ENCODE measurements around the gene SEPHS1.
A peak's percentile ranks its signal among the peaks of the same experiment; 100 is the strongest.

The SEPHS1 gene

DNA sequence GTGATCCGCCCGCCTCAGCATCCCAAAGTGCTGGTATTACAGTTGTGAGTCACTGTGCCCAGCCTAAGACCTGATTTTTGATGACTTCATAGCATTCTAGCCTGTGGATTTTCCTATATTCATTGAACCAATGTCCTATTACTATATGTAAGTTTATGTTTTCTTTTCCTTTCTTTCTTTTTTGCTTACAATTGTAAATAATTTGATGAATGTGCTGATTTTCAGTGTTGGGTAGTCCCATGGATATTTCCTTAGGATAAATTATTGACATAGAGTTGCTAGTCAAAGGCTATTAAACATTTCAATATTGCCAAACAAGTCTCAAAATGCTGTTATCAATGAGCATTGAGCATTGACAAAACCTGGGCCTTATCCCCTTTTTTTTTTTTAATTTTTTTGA is 38.3 kb downstream of the SEPHS1 start:
- no peak overlapping the region for H3K9ac ChIP-seq (ENCODE audit: low read length)
- no peak overlapping the region for H4K5ac ChIP-seq (ENCODE audit: low read length)
- no peak overlapping the region for H4K8ac ChIP-seq (ENCODE audit: low read depth, low read length)
- no peak overlapping the region for H3K4me2 ChIP-seq (ENCODE audit: low read length)
- no peak overlapping the region for H2BK120ac ChIP-seq (ENCODE audit: low read depth, low read length)
- H3K79me1 ChIP-seq (ENCODE audit: low read length): no peaks in the 10 kb centered on the region
- H3K23ac ChIP-seq (ENCODE audit: low read length): no peak overlapping the region
- no peak for DNase-seq
- no peak overlapping the region for H3K56ac ChIP-seq (ENCODE audit: low read length)
- no peaks in the 10 kb centered on the region for H3K4me1 ChIP-seq (ENCODE audit: control insufficient read depth, low read depth, low read length)
- H3K4me3 ChIP-seq (ENCODE audit: low read length): no peak overlapping the region
- H3K18ac ChIP-seq (ENCODE audit: low read length): no peak overlapping the region
- no peaks in the 10 kb centered on the region for H3K27me3 ChIP-seq (ENCODE audit: insufficient read depth, low read length, poor library complexity)
- H2BK15ac ChIP-seq (replicated peaks; ENCODE audit: low read depth): no peak overlapping the region
- no CpG with 5 or more reads among the region's 2 CpGs for WGBS (ENCODE audit: extremely low coverage, insufficient coverage, low lambda C conversion rate)
- no peak overlapping the region for H3K4ac ChIP-seq (ENCODE audit: low read depth, low read length)
- H3K27ac ChIP-seq (ENCODE audit: low read depth, low read length): no peak overlapping the region
- H3K36me3 ChIP-seq (ENCODE audit: control insufficient read depth, insufficient read depth, low read length): no peaks in the 10 kb centered on the region
- no peaks in the 10 kb centered on the region for H3K79me2 ChIP-seq (ENCODE audit: control insufficient read depth, insufficient read depth, low read length)
- no peak overlapping the region for H2AK5ac ChIP-seq (ENCODE audit: low read length)
- H2BK5ac ChIP-seq (ENCODE audit: low read length): no peak overlapping the region

GRCh38 chr10:13308096-13308495 is 40.0 kb downstream of the SEPHS1 start:
- Histone ChIP-seq H3K9ac (ENCODE audit: low read length) (no peak overlapping the region), H2AK5ac (ENCODE audit: low read length) (no peak overlapping the region), H3K18ac (ENCODE audit: low read length) (no peak overlapping the region), H3K79me1 (ENCODE audit: low read length) (no peaks in the 10 kb centered on the region), H2BK5ac (ENCODE audit: low read length) (no peak overlapping the region), H3K4me2 (ENCODE audit: low read length) (no peak overlapping the region), H3K27me3 (ENCODE audit: insufficient read depth, low read length, poor library complexity) (no peaks in the 10 kb centered on the region), H3K4ac (ENCODE audit: low read depth, low read length) (no peak overlapping the region), H3K56ac (ENCODE audit: low read length) (no peak overlapping the region), H4K8ac (ENCODE audit: low read depth, low read length) (no peak overlapping the region), H3K4me3 (ENCODE audit: low read length) (no peak overlapping the region), H3K23ac (ENCODE audit: low read length) (no peak overlapping the region), H3K27ac (ENCODE audit: low read depth, low read length) (no peak overlapping the region), H3K79me2 (ENCODE audit: control insufficient read depth, insufficient read depth, low read length) (no peaks in the 10 kb centered on the region), H4K5ac (ENCODE audit: low read length) (no peak overlapping the region), H3K4me1 (ENCODE audit: control insufficient read depth, low read depth, low read length) (no peaks in the 10 kb centered on the region), H2BK120ac (ENCODE audit: low read depth, low read length) (no peak overlapping the region), H2BK15ac (replicated peaks; ENCODE audit: low read depth) (no peak overlapping the region), H3K36me3 (ENCODE audit: control insufficient read depth, insufficient read depth, low read length) (no peaks in the 10 kb centered on the region)
- WGBS (ENCODE audit: extremely low coverage, insufficient coverage, low lambda C conversion rate): no CpG with 5 or more reads among the region's 6 CpGs
- no peak for DNase-seq

DNA sequence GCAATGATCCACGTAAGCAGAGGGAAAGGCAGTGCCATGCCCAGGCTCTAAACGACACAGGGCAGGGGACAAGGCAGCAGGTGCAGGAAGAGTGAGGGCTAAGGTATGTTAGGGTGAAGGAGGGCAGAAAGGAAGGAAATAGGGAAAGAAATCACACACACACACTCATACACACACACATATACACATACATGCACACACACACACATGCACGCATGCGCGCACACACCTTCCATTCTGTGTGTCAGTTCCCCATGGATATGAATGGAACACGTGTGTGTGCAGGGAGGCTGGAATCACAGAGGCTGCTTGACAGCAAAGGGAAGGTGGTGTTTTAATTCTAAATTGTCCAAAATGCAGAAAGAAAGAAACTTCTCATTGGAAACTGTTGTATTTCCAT is 42.0 kb downstream of the SEPHS1 start:
- Histone ChIP-seq H3K9ac (ENCODE audit: low read length) (no peak overlapping the region), H3K79me2 (ENCODE audit: control insufficient read depth, insufficient read depth, low read length) (no peaks in the 10 kb centered on the region), H3K27ac (ENCODE audit: low read depth, low read length) (no peak overlapping the region), H2BK5ac (ENCODE audit: low read length) (no peak overlapping the region), H3K4me2 (ENCODE audit: low read length) (no peak overlapping the region), H3K4me1 (ENCODE audit: control insufficient read depth, low read depth, low read length) (no peaks in the 10 kb centered on the region), H4K5ac (ENCODE audit: low read length) (no peak overlapping the region), H3K27me3 (ENCODE audit: insufficient read depth, low read length, poor library complexity) (no peaks in the 10 kb centered on the region), H3K36me3 (ENCODE audit: control insufficient read depth, insufficient read depth, low read length) (no peaks in the 10 kb centered on the region), H3K79me1 (ENCODE audit: low read length) (no peaks in the 10 kb centered on the region), H2BK120ac (ENCODE audit: low read depth, low read length) (no peak overlapping the region), H2BK15ac (replicated peaks; ENCODE audit: low read depth) (no peak overlapping the region), H2AK5ac (ENCODE audit: low read length) (no peak overlapping the region), H3K18ac (ENCODE audit: low read length) (no peak overlapping the region), H3K4me3 (ENCODE audit: low read length) (no peak overlapping the region), H4K8ac (ENCODE audit: low read depth, low read length) (no peak overlapping the region), H3K23ac (ENCODE audit: low read length) (no peak overlapping the region), H3K56ac (ENCODE audit: low read length) (no peak overlapping the region), H3K4ac (ENCODE audit: low read depth, low read length) (no peak overlapping the region)
- no CpG with 5 or more reads among the region's 6 CpGs for WGBS (ENCODE audit: extremely low coverage, insufficient coverage, low lambda C conversion rate)
- no peak for DNase-seq

- no peak overlapping the region for H3K4me2 ChIP-seq (ENCODE audit: low read length)
- H3K27ac ChIP-seq (ENCODE audit: low read depth, low read length): no peak overlapping the region
- no peak overlapping the region for H2BK15ac ChIP-seq (replicated peaks; ENCODE audit: low read depth)
- no peak overlapping the region for H3K18ac ChIP-seq (ENCODE audit: low read length)
- no peak overlapping the region for H3K4ac ChIP-seq (ENCODE audit: low read depth, low read length)
- no peaks in the 10 kb centered on the region for H3K36me3 ChIP-seq (ENCODE audit: control insufficient read depth, insufficient read depth, low read length)
- H2BK120ac ChIP-seq (ENCODE audit: low read depth, low read length): no peak overlapping the region
- H2BK5ac ChIP-seq (ENCODE audit: low read length): no peak overlapping the region
- no peak overlapping the region for H3K23ac ChIP-seq (ENCODE audit: low read length)
- H3K79me2 ChIP-seq (ENCODE audit: control insufficient read depth, insufficient read depth, low read length): no peaks in the 10 kb centered on the region
- no CpG with 5 or more reads among the region's 23 CpGs for WGBS (ENCODE audit: extremely low coverage, insufficient coverage, low lambda C conversion rate)
- no peak overlapping the region for H2AK5ac ChIP-seq (ENCODE audit: low read length)
- H3K9ac ChIP-seq (ENCODE audit: low read length): no peak overlapping the region
- H4K8ac ChIP-seq (ENCODE audit: low read depth, low read length): no peak overlapping the region
- DNase-seq: no peak
- H3K79me1 ChIP-seq (ENCODE audit: low read length): no peaks in the 10 kb centered on the region
- H3K4me3 ChIP-seq (ENCODE audit: low read length): no peak overlapping the region
- H4K5ac ChIP-seq (ENCODE audit: low read length): no peak overlapping the region
- H3K56ac ChIP-seq (ENCODE audit: low read length): no peak overlapping the region
- H3K4me1 ChIP-seq (ENCODE audit: control insufficient read depth, low read depth, low read length): no peaks in the 10 kb centered on the region
- no peaks in the 10 kb centered on the region for H3K27me3 ChIP-seq (ENCODE audit: insufficient read depth, low read length, poor library complexity)
These were observed 45.1 kb downstream of the SEPHS1 start for GRCh38 chr10:13302821-13303555.

- Histone ChIP-seq H2BK120ac (ENCODE audit: low read depth, low read length) (peak within 1 kb of the TSS; percentile 19), H3K27ac (ENCODE audit: low read depth, low read length) (no peak within 1 kb of the TSS), H3K4me2 (ENCODE audit: low read length) (peak within 1 kb of the TSS; percentile 41), H3K56ac (ENCODE audit: low read length) (peak within 1 kb of the TSS; percentile 78), H3K36me3 (ENCODE audit: control insufficient read depth, insufficient read depth, low read length) (no peaks in the 10 kb centered on the region), H3K4me3 (ENCODE audit: low read length) (peak within 1 kb of the TSS; percentile 2), H2AK5ac (ENCODE audit: low read length) (no peak within 1 kb of the TSS), H3K4me1 (ENCODE audit: control insufficient read depth, low read depth, low read length) (no peaks in the 10 kb centered on the region), H3K79me1 (ENCODE audit: low read length) (no peaks in the 10 kb centered on the region), H3K4ac (ENCODE audit: low read depth, low read length) (peak within 1 kb of the TSS; percentile 39), H2BK15ac (replicated peaks; ENCODE audit: low read depth) (no peak within 1 kb of the TSS), H3K79me2 (ENCODE audit: control insufficient read depth, insufficient read depth, low read length) (no peaks in the 10 kb centered on the region), H3K27me3 (ENCODE audit: insufficient read depth, low read length, poor library complexity) (no peaks in the 10 kb centered on the region), H3K23ac (ENCODE audit: low read length) (peak within 1 kb of the TSS; percentile 45), H4K5ac (ENCODE audit: low read length) (no peak within 1 kb of the TSS), H2BK5ac (ENCODE audit: low read length) (no peak within 1 kb of the TSS), H3K9ac (ENCODE audit: low read length) (peak within 1 kb of the TSS; percentile 79), H3K18ac (ENCODE audit: low read length) (peak within 1 kb of the TSS; percentile 78), H4K8ac (ENCODE audit: low read depth, low read length) (no peak within 1 kb of the TSS)
- no CpG with 5 or more reads among the region's 88 CpGs for WGBS (ENCODE audit: extremely low coverage, insufficient coverage, low lambda C conversion rate)
- DNase-seq: peak; percentile 82
These were observed 48.4 kb downstream of the SEPHS1 start, which contains the start of gene PHYH for GRCh38 chr10:13299437-13300287. Gene PHYH, minus strand, starts transcription at chr10:13300064. Its CDS starts 22 bp downstream, at chr10:13300042.
